BJ (cell line): Measurements from ENCODE around the gene AKNA. TPM values are rescaled to one million over a fixed set of nuclear protein-coding genes. Genes with fewer than 3 reads are reported as not detected.

Source experiments
- CTCF ChIA-PET: fragments of 350-600 bp; formaldehyde crosslinking; extraction: SDS; loops from one replicate; lab custom pipeline; 2021; ENCODE audit warnings: antibody characterized with exemption, inconsistent platforms; lab: Yijun Ruan, JAX
- POLR2A ChIA-PET: fragments of 300-600 bp; sonication (Branson Sonifier 250); formaldehyde crosslinking; extraction: SDS; loops from one replicate; lab custom pipeline; 2021; ENCODE audit warnings: antibody characterized with exemption; lab: Charles Lee
- DNase-seq: peaks from one replicate; pipeline ENCODE4 v3.0.0-alpha.2; 2011; ENCODE audit warnings: low read depth
- H3K27me3 ChIP-seq: 2 replicates; pipeline ENCODE4 v1.6.0; 2011; ENCODE audit warnings: low read length; ENCODE audit not compliant: control insufficient read depth, insufficient read depth
- H3K36me3 ChIP-seq: 2 replicates; pipeline ENCODE4 v1.5.1; 2011; ENCODE audit warnings: low read length; ENCODE audit not compliant: control insufficient read depth, insufficient read depth
- H3K4me3 ChIP-seq: 2 replicates; pipeline ENCODE4 v1.5.1; 2011; ENCODE audit warnings: low read depth, mild to moderate bottlenecking, control low read depth, low read length
- polyA plus RNA-seq: library from polyadenylated mRNA; depleted of rRNA; stranded (reverse); fragments of >200 nt; gene quantifications from 2 replicates; pipeline ENCODE4 v1.2.3, GENCODE V29; 2011
- TF ChIP-seq, protein P1 (sequence below): IDR thresholded peaks from 2 replicates; pipeline ENCODE4 v1.5.1; 2011; ENCODE audit warnings: low read depth, mild to moderate bottlenecking, control low read depth, inconsistent platforms, low read length, moderate library complexity; ENCODE audit not compliant: insufficient read depth

The AKNA gene
- polyA plus RNA-seq, 1 experiment: 11.8 TPM

DNA sequence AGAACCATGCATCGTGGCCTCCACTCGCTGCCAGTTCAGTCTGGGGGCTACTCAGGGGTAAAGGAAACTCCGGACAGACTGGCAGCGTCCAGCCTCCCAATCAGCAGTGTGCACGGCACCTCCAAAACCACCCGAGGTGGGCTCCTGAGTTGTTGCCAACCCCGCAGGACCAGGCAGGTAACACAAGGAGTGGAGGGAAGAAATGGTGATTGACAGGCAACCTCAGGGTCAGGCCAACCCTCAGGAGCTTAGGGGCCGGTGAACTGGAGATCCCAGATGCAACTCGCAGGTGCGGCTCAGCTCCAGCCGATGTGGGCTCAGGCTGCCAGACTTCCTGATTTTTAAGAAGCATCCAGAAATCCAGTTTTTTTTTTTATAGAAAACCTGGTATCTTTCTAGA, 37.3 kb upstream of the AKNA start:
- CTCF ChIA-PET: interaction anchor here (0.6 kb wide), 1 partner anchor 21 kb away, joined by 5 read pairs; no protein-coding TSS in a partner anchor
- Histone ChIP-seq H3K36me3 (no peaks in the 10 kb centered on the region), H3K4me3 (no peak overlapping the region), H3K27me3 (peaks cover 1% of the 10 kb centered on the region)
- POLR2A ChIA-PET: no interaction called here
- TF ChIP-seq, protein P1, sequence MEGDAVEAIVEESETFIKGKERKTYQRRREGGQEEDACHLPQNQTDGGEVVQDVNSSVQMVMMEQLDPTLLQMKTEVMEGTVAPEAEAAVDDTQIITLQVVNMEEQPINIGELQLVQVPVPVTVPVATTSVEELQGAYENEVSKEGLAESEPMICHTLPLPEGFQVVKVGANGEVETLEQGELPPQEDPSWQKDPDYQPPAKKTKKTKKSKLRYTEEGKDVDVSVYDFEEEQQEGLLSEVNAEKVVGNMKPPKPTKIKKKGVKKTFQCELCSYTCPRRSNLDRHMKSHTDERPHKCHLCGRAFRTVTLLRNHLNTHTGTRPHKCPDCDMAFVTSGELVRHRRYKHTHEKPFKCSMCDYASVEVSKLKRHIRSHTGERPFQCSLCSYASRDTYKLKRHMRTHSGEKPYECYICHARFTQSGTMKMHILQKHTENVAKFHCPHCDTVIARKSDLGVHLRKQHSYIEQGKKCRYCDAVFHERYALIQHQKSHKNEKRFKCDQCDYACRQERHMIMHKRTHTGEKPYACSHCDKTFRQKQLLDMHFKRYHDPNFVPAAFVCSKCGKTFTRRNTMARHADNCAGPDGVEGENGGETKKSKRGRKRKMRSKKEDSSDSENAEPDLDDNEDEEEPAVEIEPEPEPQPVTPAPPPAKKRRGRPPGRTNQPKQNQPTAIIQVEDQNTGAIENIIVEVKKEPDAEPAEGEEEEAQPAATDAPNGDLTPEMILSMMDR: no peak
- no peak for DNase-seq

DNA sequence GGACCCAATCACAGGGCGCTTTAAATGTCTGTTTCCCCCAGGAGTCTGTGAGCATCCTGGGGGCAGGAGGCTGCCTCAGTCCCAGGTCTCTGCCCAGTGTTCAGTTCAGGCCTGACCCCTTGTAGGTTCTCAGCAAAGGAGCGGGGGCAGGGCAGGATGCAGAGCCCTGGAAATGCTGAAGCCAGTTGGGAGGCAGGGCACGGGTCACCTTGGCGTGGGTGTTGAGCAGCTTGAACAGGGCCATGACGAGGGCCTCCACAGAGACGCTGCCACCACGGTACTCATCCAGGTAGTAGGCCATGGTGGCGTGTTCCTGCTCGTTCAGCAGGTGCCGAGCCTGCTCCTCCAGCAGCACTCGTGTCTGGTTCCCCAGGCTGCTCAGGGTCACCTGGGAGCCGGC, 36.3 kb upstream of the AKNA start:
- CTCF ChIA-PET: no interaction called here
- POLR2A ChIA-PET: no interaction called here
- no peak overlapping the region for H3K4me3 ChIP-seq
- peaks cover 1% of the 10 kb centered on the region for H3K27me3 ChIP-seq
- no peak for DNase-seq
- TF ChIP-seq, protein P1: no peak
- H3K36me3 ChIP-seq: no peaks in the 10 kb centered on the region

DNA sequence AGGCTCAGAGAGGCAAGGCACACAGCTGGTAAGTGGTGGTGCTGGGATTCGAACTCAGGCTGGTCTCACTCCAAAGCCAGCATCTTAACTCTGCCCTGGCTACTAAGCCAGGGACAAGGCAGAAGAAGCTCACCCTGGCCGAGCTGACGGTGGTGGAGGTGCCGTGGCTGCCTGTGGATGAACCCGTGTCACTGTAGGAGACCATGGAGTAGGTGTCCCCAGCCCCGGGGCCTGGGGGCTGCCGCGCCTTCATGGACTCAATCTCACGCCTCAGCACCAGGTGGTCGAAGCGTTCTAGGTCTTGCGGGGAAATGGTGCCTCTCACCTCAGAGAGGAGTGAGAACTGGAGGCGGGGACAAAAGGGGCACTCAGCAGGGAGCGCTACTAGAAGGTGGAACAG, 35.4 kb upstream of the AKNA start:
- Histone ChIP-seq H3K4me3 (no peak overlapping the region), H3K27me3 (peaks cover 3% of the 10 kb centered on the region; the same call in 1 of the 2 replicates), H3K36me3 (no peaks in the 10 kb centered on the region)
- ChIA-PET CTCF (interaction anchor here (0.8 to 1.6 kb wide), 3 partner anchors 12 to 240 kb away, joined by 3 to 5 read pairs (median 5); no protein-coding TSS in a partner anchor), POLR2A (no interaction called here)
- TF ChIP-seq, protein P1: no peak
- no peak for DNase-seq

DNA sequence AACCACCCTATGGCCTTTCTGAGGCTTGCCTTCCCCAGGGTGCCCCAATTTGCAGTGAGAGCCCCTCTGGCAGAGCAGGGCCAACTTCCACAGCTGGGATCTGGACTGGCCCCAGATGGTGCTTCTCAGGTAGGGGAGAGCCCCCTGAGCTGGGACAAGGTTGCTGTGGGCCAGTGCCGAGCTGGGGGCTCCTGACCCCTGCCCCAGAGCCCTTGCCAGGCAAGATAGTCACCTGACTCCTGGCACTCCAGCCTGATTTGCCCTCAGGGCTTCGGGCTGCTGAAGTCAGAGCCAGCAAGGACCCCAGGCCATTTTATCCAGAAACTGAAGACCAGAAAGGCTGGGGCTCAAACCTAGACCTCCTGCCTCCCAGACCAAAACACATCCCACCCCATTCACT, 33.4 kb upstream of the AKNA start:
- POLR2A ChIA-PET: no interaction called here
- DNase-seq: no peak
- no peak overlapping the region for H3K4me3 ChIP-seq
- TF ChIP-seq, protein P1: no peak
- H3K27me3 ChIP-seq: 0 out of 2 replicates have a peak, but pooled peaks cover 2% of the 10 kb centered on the region
- H3K36me3 ChIP-seq: no peaks in the 10 kb centered on the region
- CTCF ChIA-PET: interaction anchor here (0.9 kb wide), 1 partner anchor 13 kb away, joined by 3 read pairs; no protein-coding TSS in a partner anchor

DNA sequence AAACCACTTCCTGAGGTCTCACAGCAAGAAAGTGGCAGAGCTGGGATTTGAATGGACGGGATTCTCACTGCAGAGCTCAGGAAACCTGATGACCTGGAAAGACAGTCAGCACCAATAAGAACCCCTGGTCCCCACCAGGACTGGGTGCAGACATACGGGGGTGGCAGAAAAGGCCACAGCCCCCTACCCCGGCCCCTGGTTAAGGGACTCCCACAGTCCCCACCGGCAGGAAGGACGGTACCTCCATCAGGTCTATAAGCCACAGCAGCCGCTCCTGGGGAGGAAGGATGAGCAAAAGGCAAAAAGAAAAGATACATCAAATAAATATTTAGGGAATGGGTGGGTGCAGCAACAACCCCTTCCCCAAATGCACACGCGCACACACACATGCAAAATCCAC, 32.0 kb upstream of the AKNA start:
- Histone ChIP-seq H3K4me3 (no peak overlapping the region), H3K36me3 (no peaks in the 10 kb centered on the region), H3K27me3 (0 out of 2 replicates have a peak, but pooled peaks cover 2% of the 10 kb centered on the region)
- POLR2A ChIA-PET: no interaction called here
- TF ChIP-seq, protein P1: no peak
- CTCF ChIA-PET: interaction anchor here (1.1 to 1.8 kb wide), 5 partner anchors 10 to 234 kb away, joined by 4 to 9 read pairs (median 4); no protein-coding TSS in a partner anchor
- no peak for DNase-seq
